Measurements from ENCODE around the gene IRF4. TPM values are rescaled to one million over a fixed set of nuclear protein-coding genes. Genes with fewer than 3 reads are reported as not detected.

The IRF4 gene
- polyA plus RNA-seq, 1 of the 3 experiments (the other 2 are of a cell fraction), result not detected

DNA sequence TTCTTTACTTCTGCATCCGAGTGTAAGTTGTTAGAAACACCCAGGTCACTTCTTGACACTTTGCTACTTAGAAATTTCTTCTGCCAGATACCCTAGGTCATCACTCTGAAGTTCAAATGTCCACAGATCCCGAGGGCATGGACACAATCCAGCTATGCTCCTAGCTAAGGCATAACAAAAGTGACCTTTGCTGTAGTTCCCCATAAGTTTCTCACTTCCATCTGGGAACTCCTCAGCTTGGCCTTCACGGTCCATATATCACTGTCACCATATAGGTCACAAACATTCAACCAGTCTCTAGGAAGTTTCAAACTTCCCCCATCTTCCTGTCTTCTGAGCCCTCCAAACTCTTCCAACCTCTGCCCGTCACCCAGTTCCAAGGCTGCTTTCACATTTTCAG, 65.3 kb downstream of the IRF4 start:
- Histone ChIP-seq H3K27me3 (ENCODE audit: insufficient read depth) (peaks cover 35% of the 10 kb centered on the region; the same call in 1 of the 2 replicates), H3K36me3 (replicated peaks in 1 of 2; ENCODE audit: control insufficient read depth in 1 of 2, insufficient read depth in 2 of 2, low read length in 1 of 2) (no peaks in the 10 kb centered on the region), H3K4me3 (ENCODE audit: low read depth in 2 of 2, low read length in 1 of 2) (no peak overlapping the region), H3F3A (replicated peaks; ENCODE audit: insufficient read depth) (no peaks in the 10 kb centered on the region), H4K20me1 (ENCODE audit: insufficient read depth) (no peaks in the 10 kb centered on the region), H3K79me2 (ENCODE audit: insufficient read depth) (no peaks in the 10 kb centered on the region), H2AFZ (ENCODE audit: low read depth) (no peak overlapping the region), H3K9ac (no peak overlapping the region), H3K4me2 (no peak overlapping the region), H3K4me1 (ENCODE audit: control insufficient read depth in 1 of 2, insufficient read depth in 2 of 2, low read depth in 1 of 2, low read length in 1 of 2) (no peaks in the 10 kb centered on the region; a peak in 1 of 4 replicates), H3K9me2 (no peaks in the 10 kb centered on the region; the same call in 1 of the 2 replicates), H3K9me3 (peaks cover 4% of the 10 kb centered on the region; the same call in 1 of the 2 replicates), H3K27ac (ENCODE audit: low read depth in 2 of 2, low read length in 1 of 2) (no peak overlapping the region)
- no peak for DNase-seq
- 5% methylated on average over 4 of the region's 4 CpGs for WGBS (ENCODE audit: low lambda C conversion rate)
- ChIA-PET CTCF (no interaction called here), POLR2A (no interaction called here)
- TF ChIP-seq RAD21 (IDR thresholded peaks at IDR 0.05; ENCODE audit: low read length), result no peak
- TF ChIP-seq MEF2A (IDR thresholded peaks at IDR 0.05; ENCODE audit: borderline replicate concordance, low read depth), result no peak
- TF ChIP-seq RFX5 (IDR thresholded peaks at IDR 0.05; ENCODE audit: low read length), result no peak
- TF ChIP-seq TEAD4 (IDR thresholded peaks at IDR 0.05; ENCODE audit: borderline replicate concordance, insufficient read depth), result no peak
- no peak for TF ChIP-seq GABPA (IDR thresholded peaks at IDR 0.05; ENCODE audit: low read depth)
- TF ChIP-seq, protein P1, sequence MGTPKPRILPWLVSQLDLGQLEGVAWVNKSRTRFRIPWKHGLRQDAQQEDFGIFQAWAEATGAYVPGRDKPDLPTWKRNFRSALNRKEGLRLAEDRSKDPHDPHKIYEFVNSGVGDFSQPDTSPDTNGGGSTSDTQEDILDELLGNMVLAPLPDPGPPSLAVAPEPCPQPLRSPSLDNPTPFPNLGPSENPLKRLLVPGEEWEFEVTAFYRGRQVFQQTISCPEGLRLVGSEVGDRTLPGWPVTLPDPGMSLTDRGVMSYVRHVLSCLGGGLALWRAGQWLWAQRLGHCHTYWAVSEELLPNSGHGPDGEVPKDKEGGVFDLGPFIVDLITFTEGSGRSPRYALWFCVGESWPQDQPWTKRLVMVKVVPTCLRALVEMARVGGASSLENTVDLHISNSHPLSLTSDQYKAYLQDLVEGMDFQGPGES (IDR thresholded peaks at IDR 0.05; ENCODE audit: low read depth, low read length), result no peak
- TF ChIP-seq, protein P2, sequence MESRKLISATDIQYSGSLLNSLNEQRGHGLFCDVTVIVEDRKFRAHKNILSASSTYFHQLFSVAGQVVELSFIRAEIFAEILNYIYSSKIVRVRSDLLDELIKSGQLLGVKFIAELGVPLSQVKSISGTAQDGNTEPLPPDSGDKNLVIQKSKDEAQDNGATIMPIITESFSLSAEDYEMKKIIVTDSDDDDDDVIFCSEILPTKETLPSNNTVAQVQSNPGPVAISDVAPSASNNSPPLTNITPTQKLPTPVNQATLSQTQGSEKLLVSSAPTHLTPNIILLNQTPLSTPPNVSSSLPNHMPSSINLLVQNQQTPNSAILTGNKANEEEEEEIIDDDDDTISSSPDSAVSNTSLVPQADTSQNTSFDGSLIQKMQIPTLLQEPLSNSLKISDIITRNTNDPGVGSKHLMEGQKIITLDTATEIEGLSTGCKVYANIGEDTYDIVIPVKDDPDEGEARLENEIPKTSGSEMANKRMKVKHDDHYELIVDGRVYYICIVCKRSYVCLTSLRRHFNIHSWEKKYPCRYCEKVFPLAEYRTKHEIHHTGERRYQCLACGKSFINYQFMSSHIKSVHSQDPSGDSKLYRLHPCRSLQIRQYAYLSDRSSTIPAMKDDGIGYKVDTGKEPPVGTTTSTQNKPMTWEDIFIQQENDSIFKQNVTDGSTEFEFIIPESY (IDR thresholded peaks at IDR 0.05; ENCODE audit: borderline replicate concordance, low read depth), result no peak
- TF ChIP-seq FOXM1 (IDR thresholded peaks at IDR 0.05; ENCODE audit: low read depth), result no peak
- TF ChIP-seq YY1 (IDR thresholded peaks at IDR 0.05; ENCODE audit: low read depth), result no peak
- TF ChIP-seq SIN3A (IDR thresholded peaks at IDR 0.05; ENCODE audit: borderline replicate concordance, low read depth, low read length), result no peak
- TF ChIP-seq, protein P3, sequence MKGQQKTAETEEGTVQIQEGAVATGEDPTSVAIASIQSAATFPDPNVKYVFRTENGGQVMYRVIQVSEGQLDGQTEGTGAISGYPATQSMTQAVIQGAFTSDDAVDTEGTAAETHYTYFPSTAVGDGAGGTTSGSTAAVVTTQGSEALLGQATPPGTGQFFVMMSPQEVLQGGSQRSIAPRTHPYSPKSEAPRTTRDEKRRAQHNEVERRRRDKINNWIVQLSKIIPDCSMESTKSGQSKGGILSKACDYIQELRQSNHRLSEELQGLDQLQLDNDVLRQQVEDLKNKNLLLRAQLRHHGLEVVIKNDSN (IDR thresholded peaks at IDR 0.05; ENCODE audit: borderline replicate concordance, low read depth), result no peak
- TF ChIP-seq FOSL2 (IDR thresholded peaks at IDR 0.05; ENCODE audit: borderline replicate concordance, low read depth), result no peak
- TF ChIP-seq TCF12 (IDR thresholded peaks at IDR 0.05), result no peak

Other genes with a start within 250 kb of the IRF4 start
- gene DUSP22, start 99.3 kb upstream of the IRF4 start, polyA plus RNA-seq (2012; rRNA removed), result 5.6 and 6.8 TPM in 2 replicates

Data from SK-N-SH (cell line).